ENCODE measurements around the gene BRINP1. TPM values are rescaled to one million over a fixed set of nuclear protein-coding genes. Genes with fewer than 3 reads are reported as not detected.

BRINP1 gene
- 0.56 and 1.3 TPM in 2 replicates for total RNA-seq

GRCh38 chr9:119368681-119369581 lies at the start of gene BRINP1:
Gene BRINP1, minus strand, starts transcription at chr9:119369435. Its CDS starts 56,080 bp downstream, at chr9:119313355.

Data from aortic smooth muscle cell (primary cell).